ENCODE results near the gene OR51G1.

The OR51G1 gene

DNA sequence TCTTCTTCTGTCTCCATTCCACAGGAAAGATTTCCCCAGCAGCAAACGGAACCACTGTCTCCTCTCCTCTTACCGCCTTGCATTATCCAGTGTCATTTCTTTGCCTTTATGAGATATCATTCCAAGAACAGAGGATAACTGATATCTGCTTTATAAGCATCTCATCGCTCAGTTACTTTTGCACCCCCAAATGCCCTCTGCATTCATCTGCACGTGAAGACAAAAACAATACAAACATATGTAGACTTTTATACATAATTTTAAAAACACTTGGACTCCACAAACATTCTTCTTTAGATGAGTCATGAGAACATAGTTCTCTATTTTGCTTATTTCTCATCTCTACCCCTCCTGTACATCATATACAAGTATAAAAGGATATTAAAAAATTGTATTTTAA is 43.0 kb downstream of the OR51G1 start:
- TF ChIP-seq, protein P1, sequence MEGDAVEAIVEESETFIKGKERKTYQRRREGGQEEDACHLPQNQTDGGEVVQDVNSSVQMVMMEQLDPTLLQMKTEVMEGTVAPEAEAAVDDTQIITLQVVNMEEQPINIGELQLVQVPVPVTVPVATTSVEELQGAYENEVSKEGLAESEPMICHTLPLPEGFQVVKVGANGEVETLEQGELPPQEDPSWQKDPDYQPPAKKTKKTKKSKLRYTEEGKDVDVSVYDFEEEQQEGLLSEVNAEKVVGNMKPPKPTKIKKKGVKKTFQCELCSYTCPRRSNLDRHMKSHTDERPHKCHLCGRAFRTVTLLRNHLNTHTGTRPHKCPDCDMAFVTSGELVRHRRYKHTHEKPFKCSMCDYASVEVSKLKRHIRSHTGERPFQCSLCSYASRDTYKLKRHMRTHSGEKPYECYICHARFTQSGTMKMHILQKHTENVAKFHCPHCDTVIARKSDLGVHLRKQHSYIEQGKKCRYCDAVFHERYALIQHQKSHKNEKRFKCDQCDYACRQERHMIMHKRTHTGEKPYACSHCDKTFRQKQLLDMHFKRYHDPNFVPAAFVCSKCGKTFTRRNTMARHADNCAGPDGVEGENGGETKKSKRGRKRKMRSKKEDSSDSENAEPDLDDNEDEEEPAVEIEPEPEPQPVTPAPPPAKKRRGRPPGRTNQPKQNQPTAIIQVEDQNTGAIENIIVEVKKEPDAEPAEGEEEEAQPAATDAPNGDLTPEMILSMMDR (IDR thresholded peaks at IDR 0.05; ENCODE audit: low read depth, low read length), result no peak
- H3K4me3 ChIP-seq (ENCODE audit: low read depth, low read length), result no peak overlapping the region
